GM23338 (cell line): Measurements from ENCODE around the gene VSIG10.

ENCODE experiments used
- CREB1 ChIP-seq: fragments of 250-450 bp; sonication (Bioruptor Pico); IDR thresholded peaks from 2 replicates; pipeline ENCODE4 v1.5.0; 2020; ENCODE audit warnings: low read depth, mild to moderate bottlenecking, moderate library complexity
- EZH2 ChIP-seq: fragments of 200-600 bp; sonication (generic); IDR thresholded peaks from one replicate; pipeline ENCODE4 v1.8.0; 2017; ENCODE audit warnings: antibody characterized with exemption, mild to moderate bottlenecking, low read depth; ENCODE audit not compliant: unreplicated experiment
- EZH2phosphoT487 ChIP-seq: fragments of 200-600 bp; sonication (generic); IDR thresholded peaks from one replicate; pipeline ENCODE4 v1.8.1; 2018; ENCODE audit warnings: antibody characterized with exemption; ENCODE audit not compliant: unreplicated experiment
- JUNB ChIP-seq: IDR thresholded peaks from one replicate; pipeline ENCODE4 v1.6.1; 2016; ENCODE audit warnings: antibody characterized with exemption; ENCODE audit not compliant: unreplicated experiment
- NANOG ChIP-seq: IDR thresholded peaks from 2 replicates; pipeline ENCODE4 v1.6.1; 2016; ENCODE audit warnings: antibody characterized with exemption, borderline replicate concordance
- POLR2AphosphoS5 ChIP-seq: IDR thresholded peaks from 2 replicates; pipeline ENCODE4 v1.6.1; 2016; ENCODE audit warnings: antibody characterized with exemption, low read depth
- STAT1 ChIP-seq: IDR thresholded peaks from one replicate; pipeline ENCODE4 v1.6.1; 2016; ENCODE audit warnings: antibody characterized with exemption; ENCODE audit not compliant: unreplicated experiment
- ZNF114 ChIP-seq: fragments of 250-450 bp; sonication (Bioruptor Pico); IDR thresholded peaks from 2 replicates; pipeline ENCODE4 v1.5.0; 2020; ENCODE audit warnings: mild to moderate bottlenecking, moderate library complexity
- TF ChIP-seq, protein P1 (sequence below), 2 experiments: fragments of 200-600 bp in 1 of 2; sonication (generic) in 1 of 2; conservative IDR thresholded peaks; 2 replicates each; pipeline versions ENCODE4 v1.5.1 to v1.6.1; 2016 to 2017; ENCODE audit warnings: antibody characterized with exemption in 2 of 2, low read depth in 2 of 2, mild to moderate bottlenecking in 2 of 2, moderate library complexity in 1 of 2
- TF ChIP-seq, protein P2 (sequence below): IDR thresholded peaks from one replicate; pipeline ENCODE4 v1.6.1; 2018; ENCODE audit warnings: antibody characterized with exemption; ENCODE audit not compliant: unreplicated experiment
- TF ChIP-seq, protein P3 (sequence below): IDR thresholded peaks from 2 replicates; pipeline ENCODE4 v1.6.1; 2016; ENCODE audit warnings: antibody characterized with exemption

DNA sequence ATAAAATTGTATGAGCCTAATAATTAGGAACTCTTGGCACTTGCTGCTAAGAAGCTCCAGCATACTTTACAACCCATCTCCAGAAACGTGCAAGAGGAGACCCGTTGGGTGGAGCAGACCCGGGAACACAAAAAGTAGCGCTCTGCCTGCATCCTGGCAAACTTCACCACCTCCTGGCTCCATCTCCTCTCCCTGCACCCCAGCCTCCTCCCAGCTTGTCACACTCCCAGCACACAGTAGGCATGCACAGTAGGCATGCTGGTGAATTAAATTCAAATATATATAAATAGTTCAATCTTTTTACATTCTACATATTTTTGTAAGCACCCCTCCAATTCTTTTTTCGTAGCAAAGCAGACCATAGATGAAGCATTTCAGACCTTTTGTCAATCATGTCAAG, 1.2 kb downstream of the VSIG10 start:
- TF ChIP-seq, protein P1, sequence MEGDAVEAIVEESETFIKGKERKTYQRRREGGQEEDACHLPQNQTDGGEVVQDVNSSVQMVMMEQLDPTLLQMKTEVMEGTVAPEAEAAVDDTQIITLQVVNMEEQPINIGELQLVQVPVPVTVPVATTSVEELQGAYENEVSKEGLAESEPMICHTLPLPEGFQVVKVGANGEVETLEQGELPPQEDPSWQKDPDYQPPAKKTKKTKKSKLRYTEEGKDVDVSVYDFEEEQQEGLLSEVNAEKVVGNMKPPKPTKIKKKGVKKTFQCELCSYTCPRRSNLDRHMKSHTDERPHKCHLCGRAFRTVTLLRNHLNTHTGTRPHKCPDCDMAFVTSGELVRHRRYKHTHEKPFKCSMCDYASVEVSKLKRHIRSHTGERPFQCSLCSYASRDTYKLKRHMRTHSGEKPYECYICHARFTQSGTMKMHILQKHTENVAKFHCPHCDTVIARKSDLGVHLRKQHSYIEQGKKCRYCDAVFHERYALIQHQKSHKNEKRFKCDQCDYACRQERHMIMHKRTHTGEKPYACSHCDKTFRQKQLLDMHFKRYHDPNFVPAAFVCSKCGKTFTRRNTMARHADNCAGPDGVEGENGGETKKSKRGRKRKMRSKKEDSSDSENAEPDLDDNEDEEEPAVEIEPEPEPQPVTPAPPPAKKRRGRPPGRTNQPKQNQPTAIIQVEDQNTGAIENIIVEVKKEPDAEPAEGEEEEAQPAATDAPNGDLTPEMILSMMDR (conservative IDR thresholded peaks at IDR 0.05; ENCODE audit: low read depth in 2 of 2): no peak
- TF ChIP-seq EZH2 (no peak), JUNB (no peak), ZNF114 (CRISPR knock-in tag) (no peak), POLR2AphosphoS5 (no peak), CREB1 (CRISPR knock-in tag) (no peak), EZH2phosphoT487 (no peak), STAT1 (no peak), NANOG (no peak)
- TF ChIP-seq, protein P2, sequence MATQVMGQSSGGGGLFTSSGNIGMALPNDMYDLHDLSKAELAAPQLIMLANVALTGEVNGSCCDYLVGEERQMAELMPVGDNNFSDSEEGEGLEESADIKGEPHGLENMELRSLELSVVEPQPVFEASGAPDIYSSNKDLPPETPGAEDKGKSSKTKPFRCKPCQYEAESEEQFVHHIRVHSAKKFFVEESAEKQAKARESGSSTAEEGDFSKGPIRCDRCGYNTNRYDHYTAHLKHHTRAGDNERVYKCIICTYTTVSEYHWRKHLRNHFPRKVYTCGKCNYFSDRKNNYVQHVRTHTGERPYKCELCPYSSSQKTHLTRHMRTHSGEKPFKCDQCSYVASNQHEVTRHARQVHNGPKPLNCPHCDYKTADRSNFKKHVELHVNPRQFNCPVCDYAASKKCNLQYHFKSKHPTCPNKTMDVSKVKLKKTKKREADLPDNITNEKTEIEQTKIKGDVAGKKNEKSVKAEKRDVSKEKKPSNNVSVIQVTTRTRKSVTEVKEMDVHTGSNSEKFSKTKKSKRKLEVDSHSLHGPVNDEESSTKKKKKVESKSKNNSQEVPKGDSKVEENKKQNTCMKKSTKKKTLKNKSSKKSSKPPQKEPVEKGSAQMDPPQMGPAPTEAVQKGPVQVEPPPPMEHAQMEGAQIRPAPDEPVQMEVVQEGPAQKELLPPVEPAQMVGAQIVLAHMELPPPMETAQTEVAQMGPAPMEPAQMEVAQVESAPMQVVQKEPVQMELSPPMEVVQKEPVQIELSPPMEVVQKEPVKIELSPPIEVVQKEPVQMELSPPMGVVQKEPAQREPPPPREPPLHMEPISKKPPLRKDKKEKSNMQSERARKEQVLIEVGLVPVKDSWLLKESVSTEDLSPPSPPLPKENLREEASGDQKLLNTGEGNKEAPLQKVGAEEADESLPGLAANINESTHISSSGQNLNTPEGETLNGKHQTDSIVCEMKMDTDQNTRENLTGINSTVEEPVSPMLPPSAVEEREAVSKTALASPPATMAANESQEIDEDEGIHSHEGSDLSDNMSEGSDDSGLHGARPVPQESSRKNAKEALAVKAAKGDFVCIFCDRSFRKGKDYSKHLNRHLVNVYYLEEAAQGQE: no peak
- TF ChIP-seq, protein P3, sequence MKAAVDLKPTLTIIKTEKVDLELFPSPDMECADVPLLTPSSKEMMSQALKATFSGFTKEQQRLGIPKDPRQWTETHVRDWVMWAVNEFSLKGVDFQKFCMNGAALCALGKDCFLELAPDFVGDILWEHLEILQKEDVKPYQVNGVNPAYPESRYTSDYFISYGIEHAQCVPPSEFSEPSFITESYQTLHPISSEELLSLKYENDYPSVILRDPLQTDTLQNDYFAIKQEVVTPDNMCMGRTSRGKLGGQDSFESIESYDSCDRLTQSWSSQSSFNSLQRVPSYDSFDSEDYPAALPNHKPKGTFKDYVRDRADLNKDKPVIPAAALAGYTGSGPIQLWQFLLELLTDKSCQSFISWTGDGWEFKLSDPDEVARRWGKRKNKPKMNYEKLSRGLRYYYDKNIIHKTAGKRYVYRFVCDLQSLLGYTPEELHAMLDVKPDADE: no peak
